MM.1S (cell line): ENCODE data around the gene RPH3AL.

Experiments used
- DNase-seq: peaks from one replicate; pipeline ENCODE4 v3.0.0-alpha.2; 2015
- H2AFZ ChIP-seq: fragments of 300-600 bp; sonication (generic); 2 replicates; pipeline ENCODE4 v1.6.0; 2016; ENCODE audit warnings: antibody characterized with exemption, low read length
- H3F3A ChIP-seq: fragments of 300-600 bp; sonication (generic); 2 replicates; pipeline ENCODE4 v1.6.1; 2016; ENCODE audit warnings: mild to moderate bottlenecking, antibody characterized with exemption, low read length, moderate library complexity, mixed read lengths; ENCODE audit not compliant: insufficient read depth
- H3K27ac ChIP-seq: fragments of 300-600 bp; sonication (generic); 2 replicates; pipeline ENCODE4 v1.5.1; 2016; ENCODE audit warnings: mild to moderate bottlenecking, low read length
- H3K27me3 ChIP-seq: fragments of 300-600 bp; sonication (generic); replicated peaks from 2 replicates; pipeline ENCODE4 v1.6.0; 2016; ENCODE audit warnings: low read length; ENCODE audit not compliant: insufficient read depth
- H3K36me3 ChIP-seq: fragments of 300-600 bp; sonication (generic); replicated peaks from 2 replicates; pipeline ENCODE4 v1.6.1; 2016; ENCODE audit warnings: mild to moderate bottlenecking, low read length, mixed read lengths; ENCODE audit not compliant: insufficient read depth
- H3K4me1 ChIP-seq: fragments of 300-600 bp; sonication (generic); 2 replicates; pipeline ENCODE4 v1.6.1; 2016; ENCODE audit warnings: low read length, mixed read lengths
- H3K4me2 ChIP-seq: fragments of 300-600 bp; sonication (generic); 2 replicates; pipeline ENCODE4 v1.6.0; 2016; ENCODE audit warnings: low read depth, low read length
- H3K4me3 ChIP-seq: fragments of 300-600 bp; sonication (generic); 2 replicates; pipeline ENCODE4 v1.5.1; 2016; ENCODE audit warnings: low read length, mixed read lengths
- H3K79me2 ChIP-seq: fragments of 300-600 bp; sonication (generic); 2 replicates; pipeline ENCODE4 v1.6.1; 2016; ENCODE audit warnings: mixed run types, low read length, mixed read lengths
- H3K9ac ChIP-seq: fragments of 300-600 bp; sonication (generic); 2 replicates; pipeline ENCODE4 v1.6.1; 2016; ENCODE audit warnings: low read length, mixed read lengths
- H3K9me2 ChIP-seq: fragments of 300-600 bp; sonication (generic); replicated peaks from 2 replicates; pipeline ENCODE4 v1.6.1; 2016; ENCODE audit warnings: mild to moderate bottlenecking, low read length, mixed read lengths; ENCODE audit not compliant: insufficient read depth
- H3K9me3 ChIP-seq: fragments of 300-600 bp; sonication (generic); replicated peaks from 2 replicates; pipeline ENCODE4 v1.6.1; 2016; ENCODE audit warnings: mild to moderate bottlenecking, low read length, mixed read lengths; ENCODE audit not compliant: insufficient read depth
- H4K20me1 ChIP-seq: fragments of 300-600 bp; sonication (generic); 2 replicates; pipeline ENCODE4 v1.6.1; 2016; ENCODE audit warnings: mild to moderate bottlenecking, low read length, moderate library complexity, mixed read lengths; ENCODE audit not compliant: insufficient read depth
- EZH2 ChIP-seq: fragments of 300-600 bp; sonication (generic); optimal IDR thresholded peaks from 2 replicates; pipeline ENCODE3; 2017; ENCODE audit warnings: low read depth, mild to moderate bottlenecking, antibody characterized with exemption, low read length, mixed read lengths
- EZH2phosphoT487 ChIP-seq: fragments of 300-600 bp; sonication (generic); IDR thresholded peaks from 2 replicates; pipeline ENCODE4 v1.6.1; 2018; ENCODE audit warnings: antibody characterized with exemption, low read length
- TF ChIP-seq, protein P1 (sequence below): fragments of 300-600 bp; sonication (generic); IDR thresholded peaks from 2 replicates; pipeline ENCODE4 v1.5.1; 2016; ENCODE audit warnings: antibody characterized with exemption, low read length, mixed read lengths

Gene RPH3AL

DNA sequence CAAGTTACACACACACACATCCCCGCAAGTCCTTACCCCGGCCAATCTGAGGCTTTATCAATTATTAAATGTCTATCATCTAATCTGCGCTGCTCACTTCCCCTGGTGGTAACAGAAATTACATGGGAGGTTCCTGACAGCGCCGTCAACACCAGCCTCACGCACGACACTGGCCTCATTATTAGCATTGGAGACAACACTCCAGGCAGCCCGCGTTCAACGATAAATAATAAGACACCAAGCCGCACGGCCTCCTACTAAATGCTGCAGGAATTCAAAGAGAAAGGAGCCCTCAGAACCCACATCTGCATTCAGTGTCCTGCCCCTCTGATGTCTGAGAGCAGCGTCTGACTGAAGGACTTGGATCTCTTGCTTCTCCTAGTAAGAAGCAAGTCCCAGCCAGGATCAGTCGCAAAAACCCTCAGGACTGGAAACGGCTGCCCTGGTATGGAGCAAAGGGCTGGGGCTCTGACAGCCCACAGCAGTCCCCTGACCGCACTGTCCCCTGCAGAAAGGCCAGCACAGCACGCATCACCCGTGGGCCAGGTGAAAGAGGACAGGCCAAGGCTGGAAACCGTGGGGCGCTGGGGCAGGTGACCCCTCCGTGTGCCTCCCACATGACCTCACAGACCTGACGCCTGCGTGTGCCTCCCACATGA lies 7.6 kb upstream of the RPH3AL start:
- no peaks in the 10 kb centered on the region for H3K36me3 ChIP-seq
- no peak overlapping the region for H3K4me3 ChIP-seq
- no peaks in the 10 kb centered on the region for H3K79me2 ChIP-seq
- no peaks in the 10 kb centered on the region for H3K9me2 ChIP-seq
- no peak overlapping the region for H3K4me2 ChIP-seq
- no peaks in the 10 kb centered on the region for H3K4me1 ChIP-seq
- peaks cover 58% of the 10 kb centered on the region for H3K27me3 ChIP-seq
- no peaks in the 10 kb centered on the region for H3K9me3 ChIP-seq
- TF ChIP-seq, protein P1, sequence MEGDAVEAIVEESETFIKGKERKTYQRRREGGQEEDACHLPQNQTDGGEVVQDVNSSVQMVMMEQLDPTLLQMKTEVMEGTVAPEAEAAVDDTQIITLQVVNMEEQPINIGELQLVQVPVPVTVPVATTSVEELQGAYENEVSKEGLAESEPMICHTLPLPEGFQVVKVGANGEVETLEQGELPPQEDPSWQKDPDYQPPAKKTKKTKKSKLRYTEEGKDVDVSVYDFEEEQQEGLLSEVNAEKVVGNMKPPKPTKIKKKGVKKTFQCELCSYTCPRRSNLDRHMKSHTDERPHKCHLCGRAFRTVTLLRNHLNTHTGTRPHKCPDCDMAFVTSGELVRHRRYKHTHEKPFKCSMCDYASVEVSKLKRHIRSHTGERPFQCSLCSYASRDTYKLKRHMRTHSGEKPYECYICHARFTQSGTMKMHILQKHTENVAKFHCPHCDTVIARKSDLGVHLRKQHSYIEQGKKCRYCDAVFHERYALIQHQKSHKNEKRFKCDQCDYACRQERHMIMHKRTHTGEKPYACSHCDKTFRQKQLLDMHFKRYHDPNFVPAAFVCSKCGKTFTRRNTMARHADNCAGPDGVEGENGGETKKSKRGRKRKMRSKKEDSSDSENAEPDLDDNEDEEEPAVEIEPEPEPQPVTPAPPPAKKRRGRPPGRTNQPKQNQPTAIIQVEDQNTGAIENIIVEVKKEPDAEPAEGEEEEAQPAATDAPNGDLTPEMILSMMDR: no peak
- TF ChIP-seq EZH2phosphoT487: no peak
- TF ChIP-seq EZH2: no peak
- no peak for DNase-seq
- no peak overlapping the region for H2AFZ ChIP-seq
- H3K27ac ChIP-seq: no peak overlapping the region
- H3K9ac ChIP-seq: no peak overlapping the region
- no peaks in the 10 kb centered on the region for H4K20me1 ChIP-seq
- no peaks in the 10 kb centered on the region for H3F3A ChIP-seq

DNA sequence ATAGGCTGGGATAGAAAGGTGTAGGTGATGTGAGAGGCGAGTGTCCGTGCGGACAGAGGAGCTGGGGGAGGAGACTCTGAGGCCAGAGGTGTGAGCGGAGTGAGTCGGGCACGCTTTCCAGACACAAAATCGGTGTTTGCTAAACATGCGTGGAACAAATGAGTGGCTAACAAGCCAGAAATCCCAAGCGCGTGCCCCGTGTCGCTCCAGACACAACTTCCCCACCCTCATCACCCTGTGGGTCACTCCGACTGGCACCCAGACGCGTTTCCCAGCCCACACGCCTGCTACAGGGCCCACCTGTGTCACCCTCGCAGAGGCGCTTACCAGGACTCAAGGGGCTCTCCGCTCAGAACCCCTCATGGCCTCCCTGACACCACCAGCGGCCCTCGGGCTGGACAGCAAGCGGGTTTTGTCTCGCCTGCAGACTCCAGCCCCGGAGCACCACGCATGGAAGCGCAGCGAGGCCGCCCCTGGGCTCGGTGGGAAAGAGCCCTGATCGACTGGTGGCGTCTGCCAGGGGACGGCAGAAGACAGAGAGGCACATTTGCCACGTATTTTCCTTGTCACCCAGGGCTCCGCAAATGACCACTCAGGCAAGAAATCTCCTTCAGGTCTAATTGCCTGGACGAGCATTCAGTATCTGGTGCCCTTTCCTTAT lies 6.0 kb upstream of the RPH3AL start:
- no peak for DNase-seq
- no peak overlapping the region for H3K4me3 ChIP-seq
- H3K9me2 ChIP-seq: no peaks in the 10 kb centered on the region
- TF ChIP-seq, protein P1: no peak
- no peak for TF ChIP-seq EZH2
- no peaks in the 10 kb centered on the region for H3K9me3 ChIP-seq
- no peaks in the 10 kb centered on the region for H3K79me2 ChIP-seq
- H3K4me2 ChIP-seq: no peak overlapping the region
- no peak overlapping the region for H3K27ac ChIP-seq
- no peak overlapping the region for H3K9ac ChIP-seq
- no peaks in the 10 kb centered on the region for H4K20me1 ChIP-seq
- no peak overlapping the region for H2AFZ ChIP-seq
- peaks cover 45% of the 10 kb centered on the region for H3K27me3 ChIP-seq
- H3F3A ChIP-seq: no peaks in the 10 kb centered on the region
- no peaks in the 10 kb centered on the region for H3K36me3 ChIP-seq
- no peaks in the 10 kb centered on the region for H3K4me1 ChIP-seq

DNA sequence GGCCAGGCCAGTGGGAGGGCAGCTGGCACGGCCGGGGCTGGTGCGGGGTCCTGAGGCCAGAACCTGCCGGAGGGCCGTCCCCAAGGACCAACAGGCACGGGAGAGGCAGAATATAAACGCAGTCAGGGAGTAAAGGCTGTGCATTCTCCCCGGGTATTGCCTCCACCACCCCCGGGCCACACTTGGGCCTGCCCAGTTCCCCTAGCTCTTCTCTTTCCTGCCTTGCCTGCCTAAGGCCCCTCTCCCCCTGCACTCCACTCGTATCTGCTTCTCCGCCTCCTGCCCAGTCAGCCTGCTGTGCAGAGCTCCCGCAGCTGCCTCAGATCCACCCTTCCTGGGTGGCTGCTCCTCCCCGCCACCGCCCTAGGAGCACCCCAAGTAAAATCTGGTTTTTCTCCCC lies 5.0 kb upstream of the RPH3AL start:
- no peak overlapping the region for H2AFZ ChIP-seq
- no peaks in the 10 kb centered on the region for H3F3A ChIP-seq
- H3K4me1 ChIP-seq: no peaks in the 10 kb centered on the region
- H3K27me3 ChIP-seq: peaks cover 48% of the 10 kb centered on the region
- no peak overlapping the region for H3K9ac ChIP-seq
- no peak overlapping the region for H3K4me3 ChIP-seq
- TF ChIP-seq, protein P1: no peak
- TF ChIP-seq EZH2 (no peak), EZH2phosphoT487 (no peak)
- no peaks in the 10 kb centered on the region for H3K36me3 ChIP-seq
- H3K9me2 ChIP-seq: no peaks in the 10 kb centered on the region
- no peaks in the 10 kb centered on the region for H3K9me3 ChIP-seq
- no peak overlapping the region for H3K4me2 ChIP-seq
- H3K27ac ChIP-seq: no peak overlapping the region
- no peaks in the 10 kb centered on the region for H3K79me2 ChIP-seq
- no peaks in the 10 kb centered on the region for H4K20me1 ChIP-seq
- DNase-seq: no peak
